WTC11 (cell line): ENCODE results near the gene ACAT2. TPM values are rescaled to one million over a fixed set of nuclear protein-coding genes. Genes with fewer than 3 reads are reported as not detected.

Experiments
- ATAC-seq: fragments of 200-7000 bp; cut with Tn5 transposase; 2 replicates; pipeline ENCODE4 v1.10.0; 2021; ENCODE audit warnings: mild to moderate bottlenecking, moderate library complexity
- CTCF ChIA-PET: fragments of 300-600 bp; sonication (Branson Sonifier 250); formaldehyde crosslinking; loops from one replicate; lab custom pipeline; 2021; ENCODE audit warnings: antibody characterized with exemption; lab: Charles Lee
- POLR2A ChIA-PET: fragments of 350-600 bp; sonication (Branson Sonifier 250); formaldehyde crosslinking; loops from one replicate; lab custom pipeline; 2021; ENCODE audit warnings: antibody characterized with exemption; lab: Charles Lee
- DNase-seq: peaks from one replicate; pipeline ENCODE4 v3.0.0; 2021; ENCODE audit warnings: low spot score
- H3K27ac Mint-ChIP-seq: 2 replicates; pipeline ENCODE4 v1.8.0; 2021; ENCODE audit warnings: mixed read lengths
- H3K27me3 Mint-ChIP-seq: 2 replicates; pipeline ENCODE4 v1.8.0; 2021; ENCODE audit warnings: low read depth, mild to moderate bottlenecking, moderate library complexity, mixed read lengths
- H3K36me3 Mint-ChIP-seq: 2 replicates; pipeline ENCODE4 v1.8.0; 2021; ENCODE audit warnings: mixed read lengths
- H3K4me1 Mint-ChIP-seq: 2 replicates; pipeline ENCODE4 v1.8.0; 2022; ENCODE audit warnings: mixed read lengths
- H3K4me3 Mint-ChIP-seq: 2 replicates; pipeline ENCODE4 v1.8.0; 2021; ENCODE audit warnings: mild to moderate bottlenecking, moderate library complexity, mixed read lengths
- H3K9me3 Mint-ChIP-seq: 2 replicates; pipeline ENCODE4 v1.8.0; 2021; ENCODE audit warnings: mixed read lengths
- ATF1 ChIP-seq: sonication (generic); formaldehyde crosslinking; IDR thresholded peaks from 2 replicates; pipeline ENCODE4 v1.8.1; 2023; ENCODE audit warnings: mild to moderate bottlenecking, moderate library complexity, missing genetic modification reagents
- EMX1 ChIP-seq: fragments of 250-450 bp; sonication (Bioruptor Pico); IDR thresholded peaks from 2 replicates; pipeline ENCODE4 v1.8.0; 2021; ENCODE audit warnings: mild to moderate bottlenecking
- FOXP1 ChIP-seq: sonication (generic); formaldehyde crosslinking; IDR thresholded peaks from 2 replicates; pipeline ENCODE4 v1.8.0; 2022; ENCODE audit warnings: missing genetic modification reagents, mild to moderate bottlenecking, moderate library complexity, borderline replicate concordance
- JUN ChIP-seq: sonication (generic); formaldehyde crosslinking; IDR thresholded peaks from 2 replicates; pipeline ENCODE4 v1.8.0; 2023; ENCODE audit warnings: mild to moderate bottlenecking, missing genetic modification reagents
- MYBL2 ChIP-seq: sonication (generic); formaldehyde crosslinking; IDR thresholded peaks from 2 replicates; pipeline ENCODE4 v1.8.1; 2023; ENCODE audit warnings: mild to moderate bottlenecking, moderate library complexity, missing genetic modification reagents
- NFATC4 ChIP-seq: fragments of 250-450 bp; sonication (Bioruptor Pico); IDR thresholded peaks from 2 replicates; pipeline ENCODE4 v1.9.0; 2021; ENCODE audit warnings: mild to moderate bottlenecking
- OVOL2 ChIP-seq: fragments of 250-450 bp; sonication (Bioruptor Pico); IDR thresholded peaks from 2 replicates; pipeline ENCODE4 v1.9.0; 2021; ENCODE audit warnings: mild to moderate bottlenecking, borderline replicate concordance
- TEAD1 ChIP-seq: sonication (generic); formaldehyde crosslinking; IDR thresholded peaks from 2 replicates; pipeline ENCODE4 v1.8.0; 2022; ENCODE audit warnings: mild to moderate bottlenecking, missing genetic modification reagents
- TEAD4 ChIP-seq: sonication (generic); formaldehyde crosslinking; IDR thresholded peaks from 2 replicates; pipeline ENCODE4 v1.8.0; 2022; ENCODE audit warnings: mild to moderate bottlenecking, missing genetic modification reagents
- total RNA-seq: library from RNA; stranded (reverse); gene quantifications from 3 replicates; pipeline ENCODE4 v1.2.3, GENCODE V29; 2021
- TF ChIP-seq, protein P1 (sequence below): sonication (generic); formaldehyde crosslinking; IDR thresholded peaks from 2 replicates; pipeline ENCODE4 v1.8.1; 2022; ENCODE audit warnings: mild to moderate bottlenecking, moderate library complexity, missing genetic modification reagents
- TF ChIP-seq, protein P2 (sequence below): sonication (generic); formaldehyde crosslinking; IDR thresholded peaks from 2 replicates; pipeline ENCODE4 v1.8.1; 2023; ENCODE audit warnings: mild to moderate bottlenecking, missing genetic modification reagents, borderline replicate concordance
- TF ChIP-seq, protein P3 (sequence below): sonication (generic); formaldehyde crosslinking; IDR thresholded peaks from 2 replicates; pipeline ENCODE4 v1.8.0; 2022; ENCODE audit warnings: mild to moderate bottlenecking, missing genetic modification reagents
- TF ChIP-seq, protein P4 (sequence below): sonication (generic); formaldehyde crosslinking; IDR thresholded peaks from 2 replicates; pipeline ENCODE4 v1.8.0; 2022; ENCODE audit warnings: mild to moderate bottlenecking, missing genetic modification reagents
- TF ChIP-seq, protein P5 (sequence below): fragments of 250-450 bp; sonication (Bioruptor Pico); IDR thresholded peaks from 2 replicates; pipeline ENCODE4 v1.9.0; 2021; ENCODE audit warnings: mild to moderate bottlenecking, borderline replicate concordance
- TF ChIP-seq, protein P6 (sequence below): fragments of 250-450 bp; sonication (Bioruptor Pico); IDR thresholded peaks from 2 replicates; pipeline ENCODE4 v1.8.0; 2021; ENCODE audit warnings: mild to moderate bottlenecking
- TF ChIP-seq, protein P7 (sequence below): fragments of 250-450 bp; sonication (Bioruptor Pico); IDR thresholded peaks from 2 replicates; pipeline ENCODE4 v2.1.2; 2022; ENCODE audit warnings: mild to moderate bottlenecking, moderate library complexity
- TF ChIP-seq, protein P8 (sequence below): fragments of 250-450 bp; sonication (Bioruptor Pico); IDR thresholded peaks from 2 replicates; pipeline ENCODE4 v1.9.0; 2021; ENCODE audit warnings: moderate library complexity, mild to moderate bottlenecking, inconsistent platforms, borderline replicate concordance
- TF ChIP-seq, protein P9 (sequence below): sonication (generic); formaldehyde crosslinking; conservative IDR thresholded peaks from 2 replicates; pipeline ENCODE4 v1.8.1; 2022; ENCODE audit warnings: mild to moderate bottlenecking, missing genetic modification reagents

Gene ACAT2
- total RNA-seq, 1 experiment from 2014 or later, result 138 TPM

DNA sequence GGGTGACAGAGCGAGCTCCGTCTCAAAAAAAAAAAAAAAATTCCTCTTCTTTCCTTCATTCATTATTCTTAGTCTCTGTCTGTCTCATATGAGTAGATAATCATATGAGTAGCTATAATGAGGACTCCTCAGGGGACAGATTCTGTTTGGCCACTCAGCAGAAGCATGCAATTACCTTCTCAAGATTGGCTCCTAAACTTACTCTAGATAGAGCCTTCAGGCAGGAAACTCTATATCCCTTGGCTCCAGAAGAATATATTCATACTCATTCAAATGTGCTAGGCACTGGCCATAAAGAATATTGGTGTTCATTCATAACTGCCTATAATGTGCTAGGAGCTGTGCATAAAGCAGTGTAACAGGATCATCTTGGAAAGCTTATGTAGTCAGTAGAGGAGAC lies 2.2 kb upstream of the ACAT2 start:
- H3K36me3 Mint-ChIP-seq, result peaks cover 56% of the 10 kb centered on the region
- no peak for DNase-seq
- H3K4me3 Mint-ChIP-seq, result peak overlapping the region; percentile 2; the same call in 1 of the 2 replicates
- ChIA-PET CTCF (no interaction called here), POLR2A (interaction anchor here (0.7 to 2.2 kb wide), 3 partner anchors 29 to 33 kb away, joined by 3 to 10 read pairs (median 4); partner anchors contain the start of gene WTAP)
- H3K27me3 Mint-ChIP-seq, result no peaks in the 10 kb centered on the region; the same call in 1 of the 2 replicates
- no peak for ATAC-seq
- no peaks in the 10 kb centered on the region for H3K9me3 Mint-ChIP-seq
- TF ChIP-seq ATF1 (no peak), NFATC4 (CRISPR knock-in tag) (0 out of 2 replicates have a peak, but pooled peaks have one; percentile 28)
- peaks cover 32% of the 10 kb centered on the region for H3K4me1 Mint-ChIP-seq
- peak overlapping the region; percentile 85 for H3K27ac Mint-ChIP-seq

DNA sequence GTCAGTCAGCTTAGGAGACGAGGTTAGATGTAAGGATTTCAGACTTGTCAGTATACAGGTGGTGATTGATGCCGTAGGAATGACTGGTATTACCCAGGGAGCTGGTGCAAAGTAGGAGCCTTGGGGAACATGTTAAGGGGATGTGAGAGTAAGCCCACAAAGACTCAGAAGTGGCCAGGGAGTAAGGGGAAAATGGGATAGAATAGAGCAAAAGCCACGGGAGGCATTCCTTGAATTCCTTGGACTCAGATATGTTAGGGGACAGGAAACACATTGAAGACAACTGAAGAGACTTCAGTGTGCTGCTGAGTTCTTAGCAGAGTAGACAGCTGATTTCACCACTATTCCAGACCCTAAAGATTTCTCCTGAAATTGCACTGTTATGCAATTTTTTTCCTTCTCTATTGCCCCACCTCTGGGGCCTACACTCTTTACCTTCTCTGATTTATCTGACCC lies 1.2 kb upstream of the ACAT2 start:
- H3K4me1 Mint-ChIP-seq, result peaks cover 34% of the 10 kb centered on the region
- ATAC-seq, result peak; percentile 41
- peaks cover 52% of the 10 kb centered on the region for H3K36me3 Mint-ChIP-seq
- ChIA-PET POLR2A (interaction anchor here (1.1 to 2.2 kb wide), 5 partner anchors 28 to 68 kb away, joined by 3 to 10 read pairs (median 5); partner anchors contain the start of genes MRPL18 and WTAP), CTCF (no interaction called here)
- H3K27ac Mint-ChIP-seq, result peak overlapping the region; percentile 96
- H3K4me3 Mint-ChIP-seq, result peak overlapping the region; percentile 79
- no peaks in the 10 kb centered on the region; the same call in 1 of the 2 replicates for H3K27me3 Mint-ChIP-seq
- H3K9me3 Mint-ChIP-seq, result no peaks in the 10 kb centered on the region
- peak; percentile 25 for DNase-seq
- TF ChIP-seq, protein P1, sequence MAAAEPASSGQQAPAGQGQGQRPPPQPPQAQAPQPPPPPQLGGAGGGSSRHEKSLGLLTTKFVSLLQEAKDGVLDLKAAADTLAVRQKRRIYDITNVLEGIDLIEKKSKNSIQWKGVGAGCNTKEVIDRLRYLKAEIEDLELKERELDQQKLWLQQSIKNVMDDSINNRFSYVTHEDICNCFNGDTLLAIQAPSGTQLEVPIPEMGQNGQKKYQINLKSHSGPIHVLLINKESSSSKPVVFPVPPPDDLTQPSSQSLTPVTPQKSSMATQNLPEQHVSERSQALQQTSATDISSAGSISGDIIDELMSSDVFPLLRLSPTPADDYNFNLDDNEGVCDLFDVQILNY (CRISPR knock-in tag), result no peak
- TF ChIP-seq TEAD4 (CRISPR knock-in tag) (peak; percentile 78; the same call in 1 of the 2 replicates), MYBL2 (CRISPR knock-in tag) (no peak), EMX1 (no peak), JUN (CRISPR knock-in tag) (no peak), TEAD1 (CRISPR knock-in tag) (peak; percentile 96; the same call in 1 of the 2 replicates), FOXP1 (CRISPR knock-in tag) (no peak), OVOL2 (CRISPR knock-in tag) (no peak)
- TF ChIP-seq, protein P2, sequence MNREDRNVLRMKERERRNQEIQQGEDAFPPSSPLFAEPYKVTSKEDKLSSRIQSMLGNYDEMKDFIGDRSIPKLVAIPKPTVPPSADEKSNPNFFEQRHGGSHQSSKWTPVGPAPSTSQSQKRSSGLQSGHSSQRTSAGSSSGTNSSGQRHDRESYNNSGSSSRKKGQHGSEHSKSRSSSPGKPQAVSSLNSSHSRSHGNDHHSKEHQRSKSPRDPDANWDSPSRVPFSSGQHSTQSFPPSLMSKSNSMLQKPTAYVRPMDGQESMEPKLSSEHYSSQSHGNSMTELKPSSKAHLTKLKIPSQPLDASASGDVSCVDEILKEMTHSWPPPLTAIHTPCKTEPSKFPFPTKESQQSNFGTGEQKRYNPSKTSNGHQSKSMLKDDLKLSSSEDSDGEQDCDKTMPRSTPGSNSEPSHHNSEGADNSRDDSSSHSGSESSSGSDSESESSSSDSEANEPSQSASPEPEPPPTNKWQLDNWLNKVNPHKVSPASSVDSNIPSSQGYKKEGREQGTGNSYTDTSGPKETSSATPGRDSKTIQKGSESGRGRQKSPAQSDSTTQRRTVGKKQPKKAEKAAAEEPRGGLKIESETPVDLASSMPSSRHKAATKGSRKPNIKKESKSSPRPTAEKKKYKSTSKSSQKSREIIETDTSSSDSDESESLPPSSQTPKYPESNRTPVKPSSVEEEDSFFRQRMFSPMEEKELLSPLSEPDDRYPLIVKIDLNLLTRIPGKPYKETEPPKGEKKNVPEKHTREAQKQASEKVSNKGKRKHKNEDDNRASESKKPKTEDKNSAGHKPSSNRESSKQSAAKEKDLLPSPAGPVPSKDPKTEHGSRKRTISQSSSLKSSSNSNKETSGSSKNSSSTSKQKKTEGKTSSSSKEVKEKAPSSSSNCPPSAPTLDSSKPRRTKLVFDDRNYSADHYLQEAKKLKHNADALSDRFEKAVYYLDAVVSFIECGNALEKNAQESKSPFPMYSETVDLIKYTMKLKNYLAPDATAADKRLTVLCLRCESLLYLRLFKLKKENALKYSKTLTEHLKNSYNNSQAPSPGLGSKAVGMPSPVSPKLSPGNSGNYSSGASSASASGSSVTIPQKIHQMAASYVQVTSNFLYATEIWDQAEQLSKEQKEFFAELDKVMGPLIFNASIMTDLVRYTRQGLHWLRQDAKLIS, result no peak
- TF ChIP-seq, protein P3, sequence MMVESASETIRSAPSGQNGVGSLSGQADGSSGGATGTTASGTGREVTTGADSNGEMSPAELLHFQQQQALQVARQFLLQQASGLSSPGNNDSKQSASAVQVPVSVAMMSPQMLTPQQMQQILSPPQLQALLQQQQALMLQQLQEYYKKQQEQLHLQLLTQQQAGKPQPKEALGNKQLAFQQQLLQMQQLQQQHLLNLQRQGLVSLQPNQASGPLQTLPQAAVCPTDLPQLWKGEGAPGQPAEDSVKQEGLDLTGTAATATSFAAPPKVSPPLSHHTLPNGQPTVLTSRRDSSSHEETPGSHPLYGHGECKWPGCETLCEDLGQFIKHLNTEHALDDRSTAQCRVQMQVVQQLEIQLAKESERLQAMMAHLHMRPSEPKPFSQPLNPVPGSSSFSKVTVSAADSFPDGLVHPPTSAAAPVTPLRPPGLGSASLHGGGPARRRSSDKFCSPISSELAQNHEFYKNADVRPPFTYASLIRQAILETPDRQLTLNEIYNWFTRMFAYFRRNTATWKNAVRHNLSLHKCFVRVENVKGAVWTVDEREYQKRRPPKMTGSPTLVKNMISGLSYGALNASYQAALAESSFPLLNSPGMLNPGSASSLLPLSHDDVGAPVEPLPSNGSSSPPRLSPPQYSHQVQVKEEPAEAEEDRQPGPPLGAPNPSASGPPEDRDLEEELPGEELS, result no peak
- TF ChIP-seq, protein P4, sequence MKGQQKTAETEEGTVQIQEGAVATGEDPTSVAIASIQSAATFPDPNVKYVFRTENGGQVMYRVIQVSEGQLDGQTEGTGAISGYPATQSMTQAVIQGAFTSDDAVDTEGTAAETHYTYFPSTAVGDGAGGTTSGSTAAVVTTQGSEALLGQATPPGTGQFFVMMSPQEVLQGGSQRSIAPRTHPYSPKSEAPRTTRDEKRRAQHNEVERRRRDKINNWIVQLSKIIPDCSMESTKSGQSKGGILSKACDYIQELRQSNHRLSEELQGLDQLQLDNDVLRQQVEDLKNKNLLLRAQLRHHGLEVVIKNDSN (CRISPR knock-in tag), result no peak
- TF ChIP-seq, protein P5, sequence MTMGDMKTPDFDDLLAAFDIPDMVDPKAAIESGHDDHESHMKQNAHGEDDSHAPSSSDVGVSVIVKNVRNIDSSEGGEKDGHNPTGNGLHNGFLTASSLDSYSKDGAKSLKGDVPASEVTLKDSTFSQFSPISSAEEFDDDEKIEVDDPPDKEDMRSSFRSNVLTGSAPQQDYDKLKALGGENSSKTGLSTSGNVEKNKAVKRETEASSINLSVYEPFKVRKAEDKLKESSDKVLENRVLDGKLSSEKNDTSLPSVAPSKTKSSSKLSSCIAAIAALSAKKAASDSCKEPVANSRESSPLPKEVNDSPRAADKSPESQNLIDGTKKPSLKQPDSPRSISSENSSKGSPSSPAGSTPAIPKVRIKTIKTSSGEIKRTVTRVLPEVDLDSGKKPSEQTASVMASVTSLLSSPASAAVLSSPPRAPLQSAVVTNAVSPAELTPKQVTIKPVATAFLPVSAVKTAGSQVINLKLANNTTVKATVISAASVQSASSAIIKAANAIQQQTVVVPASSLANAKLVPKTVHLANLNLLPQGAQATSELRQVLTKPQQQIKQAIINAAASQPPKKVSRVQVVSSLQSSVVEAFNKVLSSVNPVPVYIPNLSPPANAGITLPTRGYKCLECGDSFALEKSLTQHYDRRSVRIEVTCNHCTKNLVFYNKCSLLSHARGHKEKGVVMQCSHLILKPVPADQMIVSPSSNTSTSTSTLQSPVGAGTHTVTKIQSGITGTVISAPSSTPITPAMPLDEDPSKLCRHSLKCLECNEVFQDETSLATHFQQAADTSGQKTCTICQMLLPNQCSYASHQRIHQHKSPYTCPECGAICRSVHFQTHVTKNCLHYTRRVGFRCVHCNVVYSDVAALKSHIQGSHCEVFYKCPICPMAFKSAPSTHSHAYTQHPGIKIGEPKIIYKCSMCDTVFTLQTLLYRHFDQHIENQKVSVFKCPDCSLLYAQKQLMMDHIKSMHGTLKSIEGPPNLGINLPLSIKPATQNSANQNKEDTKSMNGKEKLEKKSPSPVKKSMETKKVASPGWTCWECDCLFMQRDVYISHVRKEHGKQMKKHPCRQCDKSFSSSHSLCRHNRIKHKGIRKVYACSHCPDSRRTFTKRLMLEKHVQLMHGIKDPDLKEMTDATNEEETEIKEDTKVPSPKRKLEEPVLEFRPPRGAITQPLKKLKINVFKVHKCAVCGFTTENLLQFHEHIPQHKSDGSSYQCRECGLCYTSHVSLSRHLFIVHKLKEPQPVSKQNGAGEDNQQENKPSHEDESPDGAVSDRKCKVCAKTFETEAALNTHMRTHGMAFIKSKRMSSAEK (CRISPR knock-in tag), result no peak
- TF ChIP-seq, protein P6, sequence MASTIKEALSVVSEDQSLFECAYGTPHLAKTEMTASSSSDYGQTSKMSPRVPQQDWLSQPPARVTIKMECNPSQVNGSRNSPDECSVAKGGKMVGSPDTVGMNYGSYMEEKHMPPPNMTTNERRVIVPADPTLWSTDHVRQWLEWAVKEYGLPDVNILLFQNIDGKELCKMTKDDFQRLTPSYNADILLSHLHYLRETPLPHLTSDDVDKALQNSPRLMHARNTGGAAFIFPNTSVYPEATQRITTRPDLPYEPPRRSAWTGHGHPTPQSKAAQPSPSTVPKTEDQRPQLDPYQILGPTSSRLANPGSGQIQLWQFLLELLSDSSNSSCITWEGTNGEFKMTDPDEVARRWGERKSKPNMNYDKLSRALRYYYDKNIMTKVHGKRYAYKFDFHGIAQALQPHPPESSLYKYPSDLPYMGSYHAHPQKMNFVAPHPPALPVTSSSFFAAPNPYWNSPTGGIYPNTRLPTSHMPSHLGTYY (CRISPR knock-in tag), result 0 out of 2 replicates have a peak, but pooled peaks have one; percentile 27
- TF ChIP-seq, protein P7, sequence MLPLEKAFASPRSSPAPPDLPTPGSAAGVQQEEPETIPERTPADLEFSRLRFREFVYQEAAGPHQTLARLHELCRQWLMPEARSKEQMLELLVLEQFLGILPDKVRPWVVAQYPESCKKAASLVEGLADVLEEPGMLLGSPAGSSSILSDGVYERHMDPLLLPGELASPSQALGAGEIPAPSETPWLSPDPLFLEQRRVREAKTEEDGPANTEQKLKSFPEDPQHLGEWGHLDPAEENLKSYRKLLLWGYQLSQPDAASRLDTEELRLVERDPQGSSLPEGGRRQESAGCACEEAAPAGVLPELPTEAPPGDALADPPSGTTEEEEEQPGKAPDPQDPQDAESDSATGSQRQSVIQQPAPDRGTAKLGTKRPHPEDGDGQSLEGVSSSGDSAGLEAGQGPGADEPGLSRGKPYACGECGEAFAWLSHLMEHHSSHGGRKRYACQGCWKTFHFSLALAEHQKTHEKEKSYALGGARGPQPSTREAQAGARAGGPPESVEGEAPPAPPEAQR, result no peak
- TF ChIP-seq, protein P8, sequence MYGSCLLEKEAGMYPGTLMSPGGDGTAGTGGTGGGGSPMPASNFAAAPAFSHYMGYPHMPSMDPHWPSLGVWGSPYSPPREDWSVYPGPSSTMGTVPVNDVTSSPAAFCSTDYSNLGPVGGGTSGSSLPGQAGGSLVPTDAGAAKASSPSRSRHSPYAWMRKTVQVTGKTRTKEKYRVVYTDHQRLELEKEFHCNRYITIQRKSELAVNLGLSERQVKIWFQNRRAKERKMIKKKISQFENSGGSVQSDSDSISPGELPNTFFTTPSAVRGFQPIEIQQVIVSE (CRISPR knock-in tag), result no peak
- TF ChIP-seq, protein P9, sequence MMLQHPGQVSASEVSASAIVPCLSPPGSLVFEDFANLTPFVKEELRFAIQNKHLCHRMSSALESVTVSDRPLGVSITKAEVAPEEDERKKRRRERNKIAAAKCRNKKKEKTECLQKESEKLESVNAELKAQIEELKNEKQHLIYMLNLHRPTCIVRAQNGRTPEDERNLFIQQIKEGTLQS (CRISPR knock-in tag), result no peak
